ENCODE data around the gene COPS8. TPM values are rescaled to one million over a fixed set of nuclear protein-coding genes. Genes with fewer than 3 reads are reported as not detected.

Gene COPS8
- total and polyA plus RNA-seq, 3 donors from 2014 or later = 104 to 117 (median 108) TPM

DNA sequence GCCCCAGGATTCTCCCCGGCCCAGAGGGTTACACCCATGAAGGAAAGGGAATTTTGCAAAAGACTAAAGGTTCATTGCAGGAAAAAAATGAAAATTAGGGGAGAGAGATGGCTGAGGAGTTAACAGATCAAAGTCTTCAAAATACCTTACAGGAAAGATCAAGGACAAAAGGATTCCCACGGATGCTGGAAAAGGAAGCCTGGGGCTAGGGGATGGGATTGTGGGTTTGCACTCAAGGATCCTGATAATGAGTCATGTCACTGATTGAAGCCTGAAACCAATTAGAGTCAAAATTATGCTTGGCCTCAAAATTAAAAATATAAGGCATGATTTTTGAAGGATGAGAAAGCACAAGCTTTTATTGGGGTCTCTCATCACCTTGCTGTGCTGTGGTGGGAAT lies 32.6 kb upstream of the COPS8 start:
- Histone ChIP-seq H3K36me3 (ENCODE audit: low read depth, missing control alignments) (no peaks in the 10 kb centered on the region), H3K4me1 (no peaks in the 10 kb centered on the region), H3K4me3 (no peak overlapping the region), H3K27me3 (no peaks in the 10 kb centered on the region), H3K27ac (no peak overlapping the region), H3K9me3 (no peaks in the 10 kb centered on the region)
- TF ChIP-seq, protein P1, sequence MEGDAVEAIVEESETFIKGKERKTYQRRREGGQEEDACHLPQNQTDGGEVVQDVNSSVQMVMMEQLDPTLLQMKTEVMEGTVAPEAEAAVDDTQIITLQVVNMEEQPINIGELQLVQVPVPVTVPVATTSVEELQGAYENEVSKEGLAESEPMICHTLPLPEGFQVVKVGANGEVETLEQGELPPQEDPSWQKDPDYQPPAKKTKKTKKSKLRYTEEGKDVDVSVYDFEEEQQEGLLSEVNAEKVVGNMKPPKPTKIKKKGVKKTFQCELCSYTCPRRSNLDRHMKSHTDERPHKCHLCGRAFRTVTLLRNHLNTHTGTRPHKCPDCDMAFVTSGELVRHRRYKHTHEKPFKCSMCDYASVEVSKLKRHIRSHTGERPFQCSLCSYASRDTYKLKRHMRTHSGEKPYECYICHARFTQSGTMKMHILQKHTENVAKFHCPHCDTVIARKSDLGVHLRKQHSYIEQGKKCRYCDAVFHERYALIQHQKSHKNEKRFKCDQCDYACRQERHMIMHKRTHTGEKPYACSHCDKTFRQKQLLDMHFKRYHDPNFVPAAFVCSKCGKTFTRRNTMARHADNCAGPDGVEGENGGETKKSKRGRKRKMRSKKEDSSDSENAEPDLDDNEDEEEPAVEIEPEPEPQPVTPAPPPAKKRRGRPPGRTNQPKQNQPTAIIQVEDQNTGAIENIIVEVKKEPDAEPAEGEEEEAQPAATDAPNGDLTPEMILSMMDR (IDR thresholded peaks at IDR 0.05) = no peak
- no peak for TF ChIP-seq POLR2A (IDR thresholded peaks at IDR 0.05)
- WGBS, 2 donors = 77 to 79% methylated on average over 2 of the region's 2 CpGs
- intact Hi-C loops (cut with DNase I; ENCODE audit: low total_unique reads) = no loop called here
- no peak for DNase-seq

DNA sequence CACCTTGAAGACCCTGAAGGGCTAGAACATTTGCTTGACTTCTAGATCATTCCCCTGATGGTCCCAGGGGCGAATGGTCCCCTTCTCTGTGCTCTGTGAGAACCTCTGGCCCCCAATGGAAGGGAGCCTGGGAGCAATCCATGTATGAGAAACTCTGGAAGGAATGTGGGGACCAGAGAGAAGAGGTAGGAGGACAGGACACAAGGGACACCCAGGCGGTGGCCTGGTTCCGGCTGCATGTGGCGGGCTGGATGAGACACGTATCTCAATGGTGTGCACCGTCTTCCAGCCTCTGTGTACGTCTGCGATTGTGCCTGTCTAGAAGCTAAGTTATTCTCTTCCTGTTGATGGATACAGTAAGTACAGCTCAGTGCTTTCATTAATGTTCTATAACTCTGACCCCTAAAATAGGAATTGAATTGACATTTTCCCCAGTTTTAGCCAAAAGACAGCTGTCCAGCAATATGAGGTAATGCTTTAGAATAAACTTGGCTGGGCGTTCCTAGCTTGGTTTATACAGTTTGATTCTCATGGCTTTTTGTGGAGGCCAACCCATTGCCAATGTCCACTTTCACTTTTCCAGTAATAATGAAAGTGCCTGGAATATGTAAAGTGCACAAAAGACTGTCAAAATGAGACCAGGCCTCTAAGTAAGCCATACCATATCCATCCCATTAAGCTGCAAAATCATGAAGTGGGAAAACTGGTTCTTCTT lies 30.1 kb upstream of the COPS8 start:
- Histone ChIP-seq H3K36me3 (ENCODE audit: low read depth, missing control alignments) (no peaks in the 10 kb centered on the region), H3K27ac (no peak overlapping the region), H3K4me3 (no peak overlapping the region), H3K27me3 (no peaks in the 10 kb centered on the region), H3K9me3 (no peaks in the 10 kb centered on the region), H3K4me1 (no peaks in the 10 kb centered on the region)
- no peak for DNase-seq
- 92 to 93% methylated on average over 9 of the region's 9 CpGs for WGBS, 2 donors
- intact Hi-C loops (cut with DNase I; ENCODE audit: low total_unique reads) = no loop called here
- no peak for TF ChIP-seq POLR2A (IDR thresholded peaks at IDR 0.05)
- TF ChIP-seq, protein P1 (IDR thresholded peaks at IDR 0.05) = no peak

DNA sequence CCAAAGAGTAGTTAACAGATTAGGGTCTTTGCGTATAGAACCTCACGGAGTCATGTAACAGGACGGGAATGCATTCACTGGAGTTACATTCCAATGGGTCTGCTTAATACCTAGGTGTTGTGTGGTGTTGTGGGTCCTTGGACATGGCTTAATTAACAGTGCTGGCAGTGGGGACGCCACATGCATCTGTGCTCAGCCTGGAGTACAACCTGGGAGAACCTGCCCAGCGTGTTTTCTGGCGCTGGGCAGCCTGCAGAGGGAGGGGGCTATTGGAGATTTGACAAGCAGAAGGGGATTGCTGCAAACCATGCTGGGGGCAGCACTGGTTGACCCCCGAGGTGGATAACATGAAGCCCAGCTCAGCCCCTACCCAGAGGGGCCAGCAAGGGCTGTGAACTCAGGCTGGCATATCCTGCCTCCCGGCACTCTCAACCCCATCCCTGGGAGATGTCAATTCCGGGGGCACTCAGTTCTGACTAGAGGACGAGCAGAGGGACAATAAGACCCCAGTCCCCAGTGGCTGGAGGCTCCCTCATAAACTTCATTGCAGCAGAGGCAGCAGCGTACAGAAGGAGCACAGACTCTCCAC lies 29.3 kb upstream of the COPS8 start:
- Histone ChIP-seq H3K27me3 (no peaks in the 10 kb centered on the region), H3K4me1 (no peaks in the 10 kb centered on the region), H3K4me3 (no peak overlapping the region), H3K27ac (no peak overlapping the region), H3K9me3 (no peaks in the 10 kb centered on the region), H3K36me3 (ENCODE audit: low read depth, missing control alignments) (no peaks in the 10 kb centered on the region)
- no peak for DNase-seq
- intact Hi-C loops (cut with DNase I; ENCODE audit: low total_unique reads) = no loop called here
- WGBS, 2 donors = 91 to 94% methylated on average over 8 to 11 of the region's 11 CpGs
- TF ChIP-seq POLR2A (IDR thresholded peaks at IDR 0.05) = no peak
- TF ChIP-seq, protein P1 (IDR thresholded peaks at IDR 0.05) = no peak

DNA sequence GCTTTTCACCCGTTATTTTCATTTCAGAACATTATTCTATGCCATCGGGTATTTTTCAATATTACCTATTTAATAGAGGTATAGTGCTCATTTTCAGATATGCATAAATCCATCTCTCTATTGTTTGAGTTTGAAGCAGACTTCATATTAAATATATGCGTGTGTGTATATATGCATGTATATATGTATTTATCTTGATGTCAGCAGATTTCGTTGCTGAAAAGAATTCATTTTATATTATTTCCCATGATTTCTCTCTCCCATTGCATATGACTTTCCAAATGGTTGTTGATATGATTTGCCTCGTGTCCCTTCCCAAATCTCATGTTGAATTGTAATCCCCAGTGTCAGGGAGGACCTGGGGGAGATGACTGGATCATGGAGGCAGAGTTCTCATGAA lies 28.6 kb upstream of the COPS8 start:
- Histone ChIP-seq H3K4me1 (no peaks in the 10 kb centered on the region), H3K9me3 (no peaks in the 10 kb centered on the region), H3K36me3 (ENCODE audit: low read depth, missing control alignments) (no peaks in the 10 kb centered on the region), H3K4me3 (no peak overlapping the region), H3K27me3 (no peaks in the 10 kb centered on the region), H3K27ac (no peak overlapping the region)
- DNase-seq = no peak
- intact Hi-C loops (cut with DNase I; ENCODE audit: low total_unique reads) = no loop called here
- 88 to 95% methylated on average over 5 of the region's 5 CpGs for WGBS, 2 donors
- no peak for TF ChIP-seq POLR2A (IDR thresholded peaks at IDR 0.05)

DNA sequence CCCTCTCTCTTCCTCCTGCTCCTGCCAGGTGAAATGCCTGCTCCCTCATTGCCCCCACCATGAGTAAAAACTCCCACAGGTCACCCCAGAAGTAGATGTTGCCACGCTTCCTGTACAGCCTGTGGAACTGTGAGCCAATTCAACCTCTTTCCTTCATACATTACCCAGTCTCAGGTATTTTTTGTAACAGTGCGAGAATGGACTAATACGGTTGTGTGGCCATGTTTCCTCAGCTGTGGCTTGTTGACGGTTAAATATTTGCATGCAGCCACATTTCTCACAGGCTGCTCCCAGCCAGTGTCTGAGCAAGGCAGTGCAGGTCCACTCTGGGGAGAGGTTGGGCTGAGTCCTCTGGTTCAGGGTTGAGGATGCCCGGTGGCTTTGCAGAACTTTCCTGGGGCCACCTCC lies 27.8 kb upstream of the COPS8 start:
- TF ChIP-seq POLR2A (IDR thresholded peaks at IDR 0.05) = no peak
- TF ChIP-seq, protein P1 (IDR thresholded peaks at IDR 0.05) = no peak
- no peak for DNase-seq
- Histone ChIP-seq H3K9me3 (no peaks in the 10 kb centered on the region), H3K4me3 (no peak overlapping the region), H3K36me3 (ENCODE audit: low read depth, missing control alignments) (no peaks in the 10 kb centered on the region), H3K27me3 (no peaks in the 10 kb centered on the region), H3K4me1 (no peaks in the 10 kb centered on the region), H3K27ac (no peak overlapping the region)
- intact Hi-C loops (cut with DNase I; ENCODE audit: low total_unique reads) = no loop called here
- WGBS, 2 donors = 98 to 100% methylated on average over 4 to 5 of the region's 5 CpGs

Measured in testis (tissue), 3 donors.